ENCODE measurements around the gene VAV2. TPM values are rescaled to one million over a fixed set of nuclear protein-coding genes. Genes with fewer than 3 reads are reported as not detected.

Gene VAV2
- total RNA-seq, 1 donor from 2014 or later = 8.6 TPM

DNA sequence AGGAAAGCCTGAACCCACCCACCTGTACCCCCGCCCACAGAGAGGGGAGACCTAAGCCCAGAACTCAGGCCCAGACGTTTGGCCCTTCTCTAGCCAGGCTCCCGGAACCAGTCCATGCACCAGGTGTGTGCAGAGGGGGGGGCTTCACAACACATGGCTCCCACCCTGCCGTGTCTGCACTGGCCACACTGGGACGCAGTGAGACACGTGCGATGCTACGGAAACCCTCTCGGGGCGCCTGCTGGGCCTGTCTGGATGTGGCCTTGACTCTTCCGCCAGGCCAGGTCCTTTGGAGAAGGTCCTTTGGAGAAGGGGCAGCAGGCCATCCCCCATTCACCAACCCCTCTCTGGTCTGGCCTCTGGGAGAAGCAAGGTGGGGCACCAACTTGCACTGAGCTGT, 195.6 kb downstream of the VAV2 start:
- Mint-ChIP-seq H3K4me3 (ENCODE audit: low read depth) (no peak overlapping the region), H3K4me1 (ENCODE audit: low read depth) (peaks cover 3% of the 10 kb centered on the region), H3K27me3 (ENCODE audit: low read depth) (no peaks in the 10 kb centered on the region), H3K36me3 (ENCODE audit: low read depth) (no peaks in the 10 kb centered on the region), H3K9me3 (no peaks in the 10 kb centered on the region), H3K27ac (no peak overlapping the region)
- intact Hi-C loops (cut with micrococcal nuclease) = no loop called here
- DNase-seq (ENCODE audit: low spot score) = no peak

DNA sequence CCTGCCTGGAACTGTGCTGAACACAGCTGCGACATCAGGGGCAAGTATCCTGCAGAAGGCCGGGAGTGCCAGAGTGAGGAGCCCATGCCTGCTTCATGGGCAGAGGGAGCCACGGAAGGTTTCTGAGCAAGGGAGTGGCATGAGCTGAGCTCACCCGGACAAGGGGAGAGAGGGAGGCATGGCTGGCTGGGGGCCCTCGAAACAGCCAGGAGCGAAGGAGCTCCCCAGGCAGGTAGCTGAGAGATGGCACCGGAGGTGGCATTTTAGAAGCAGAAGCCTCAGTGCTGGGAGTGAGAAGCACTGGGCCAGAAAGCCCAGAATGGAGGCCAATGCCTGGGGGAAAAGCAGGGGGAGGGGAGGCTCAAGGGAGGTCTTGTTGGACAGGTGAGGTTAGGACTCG, 197.1 kb downstream of the VAV2 start:
- H3K9me3 Mint-ChIP-seq = no peaks in the 10 kb centered on the region
- DNase-seq (ENCODE audit: low spot score) = no peak
- no peaks in the 10 kb centered on the region for H3K27me3 Mint-ChIP-seq (ENCODE audit: low read depth)
- H3K4me3 Mint-ChIP-seq (ENCODE audit: low read depth) = no peak overlapping the region
- peaks cover 3% of the 10 kb centered on the region for H3K4me1 Mint-ChIP-seq (ENCODE audit: low read depth)
- intact Hi-C loops (cut with micrococcal nuclease) = no loop called here
- no peak overlapping the region for H3K27ac Mint-ChIP-seq
- no peaks in the 10 kb centered on the region for H3K36me3 Mint-ChIP-seq (ENCODE audit: low read depth)

DNA sequence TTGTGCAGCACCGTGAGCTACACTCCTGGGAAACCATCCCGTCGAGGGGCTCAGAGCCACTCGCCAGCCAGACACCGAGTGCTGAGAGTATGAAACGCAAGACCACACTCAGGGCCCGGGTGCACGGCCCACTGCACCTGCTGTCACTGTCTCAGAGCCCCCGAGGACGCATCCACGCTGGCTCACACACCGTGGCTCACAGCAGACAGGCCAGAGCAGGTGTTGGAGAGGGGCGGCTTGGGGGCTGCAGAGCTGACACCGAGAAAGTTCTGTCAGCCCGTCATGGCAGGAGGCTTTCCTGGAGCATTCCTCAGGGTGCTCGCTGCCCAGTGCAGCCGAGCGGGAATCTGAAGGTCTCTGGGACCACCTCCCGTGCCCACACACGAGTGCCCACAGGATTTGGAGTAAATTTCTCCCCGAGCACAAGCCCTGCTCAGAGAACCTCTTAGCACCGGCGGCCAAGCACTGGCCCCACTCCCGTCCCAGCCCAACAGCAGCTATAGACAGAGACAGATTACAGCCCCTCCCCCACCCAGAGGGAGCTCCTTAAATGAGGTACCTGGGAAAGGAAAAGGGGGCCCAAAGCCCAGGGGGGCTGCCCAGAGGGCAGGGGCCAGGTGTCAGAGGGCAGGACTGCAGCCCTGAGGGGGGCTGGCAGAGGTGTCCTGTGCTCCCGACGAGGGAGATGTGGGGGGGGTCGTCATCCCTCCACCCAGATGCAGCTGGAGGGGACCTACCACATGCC, 197.9 kb downstream of the VAV2 start:
- H3K27ac Mint-ChIP-seq = no peak overlapping the region
- H3K27me3 Mint-ChIP-seq (ENCODE audit: low read depth) = no peaks in the 10 kb centered on the region
- no peak for DNase-seq (ENCODE audit: low spot score)
- intact Hi-C loops (cut with micrococcal nuclease) = loop anchor here (5.0 kb wide), 1 partner anchor 303 kb away; no protein-coding TSS in a partner anchor
- no peaks in the 10 kb centered on the region for H3K9me3 Mint-ChIP-seq
- peaks cover 3% of the 10 kb centered on the region for H3K4me1 Mint-ChIP-seq (ENCODE audit: low read depth)
- H3K4me3 Mint-ChIP-seq (ENCODE audit: low read depth) = no peak overlapping the region
- no peaks in the 10 kb centered on the region for H3K36me3 Mint-ChIP-seq (ENCODE audit: low read depth)

DNA sequence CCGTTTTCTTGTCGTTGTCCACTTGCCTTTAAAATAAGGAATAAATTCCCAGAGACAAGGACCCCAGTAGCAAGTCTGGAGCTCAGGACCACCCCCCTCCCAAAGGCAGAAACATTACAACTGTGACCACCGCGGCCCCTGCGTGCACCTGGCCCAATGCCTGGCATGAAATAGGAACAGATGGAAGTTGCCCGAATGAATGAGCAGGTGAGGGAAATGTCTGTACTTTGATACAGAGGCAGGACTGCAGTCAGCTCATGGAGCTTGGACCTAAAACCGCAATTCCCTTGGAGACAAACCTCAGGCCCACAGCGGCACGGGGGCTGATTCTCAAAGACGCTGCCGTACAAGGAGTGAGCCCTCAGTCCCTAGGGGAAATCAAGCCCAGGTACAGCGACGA, 198.7 kb downstream of the VAV2 start:
- Mint-ChIP-seq H3K4me3 (ENCODE audit: low read depth) (no peak overlapping the region), H3K27ac (no peak overlapping the region), H3K27me3 (ENCODE audit: low read depth) (no peaks in the 10 kb centered on the region), H3K4me1 (ENCODE audit: low read depth) (peaks cover 3% of the 10 kb centered on the region), H3K9me3 (no peaks in the 10 kb centered on the region), H3K36me3 (ENCODE audit: low read depth) (no peaks in the 10 kb centered on the region)
- intact Hi-C loops (cut with micrococcal nuclease) = loop anchor here (5.0 kb wide), 1 partner anchor 304 kb away; no protein-coding TSS in a partner anchor
- no peak for DNase-seq (ENCODE audit: low spot score)

DNA sequence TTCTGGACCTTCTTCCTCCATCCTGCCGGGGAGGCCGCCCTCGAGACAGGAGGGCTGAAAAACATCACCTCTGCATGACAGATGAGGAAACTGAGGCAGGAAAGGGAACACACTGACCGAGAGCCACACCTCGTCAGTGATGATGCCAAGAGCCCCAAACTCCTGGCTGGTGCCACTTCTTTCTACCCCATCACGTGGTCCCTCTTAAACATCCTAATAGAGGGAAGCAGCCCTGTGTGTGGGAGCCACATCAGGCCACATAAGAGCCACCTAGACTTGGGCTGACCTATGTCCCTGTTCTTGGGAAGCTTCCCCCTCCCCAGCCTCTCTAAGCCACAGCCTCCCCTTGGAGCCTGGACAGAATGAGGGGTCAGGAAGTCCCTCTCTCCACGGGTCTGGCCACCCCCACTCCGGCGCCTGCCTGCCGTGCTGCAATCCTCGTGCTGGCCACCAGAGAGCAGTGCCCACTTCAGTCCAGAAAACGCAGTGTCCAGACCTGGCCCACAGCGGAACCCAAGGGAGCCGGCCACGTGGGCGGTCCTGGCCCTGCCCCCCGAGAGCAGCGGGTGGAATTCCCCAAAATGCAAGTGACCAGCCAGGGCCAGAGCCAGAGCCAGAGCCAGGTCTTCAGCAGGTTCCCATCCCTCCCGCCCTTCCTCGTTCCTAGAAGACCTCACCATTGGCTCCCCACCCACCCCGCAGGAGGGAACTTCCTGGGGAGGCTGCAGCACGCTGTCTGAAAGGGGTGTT, 199.2 kb downstream of the VAV2 start:
- no peaks in the 10 kb centered on the region for H3K9me3 Mint-ChIP-seq
- no peaks in the 10 kb centered on the region for H3K36me3 Mint-ChIP-seq (ENCODE audit: low read depth)
- no peaks in the 10 kb centered on the region for H3K27me3 Mint-ChIP-seq (ENCODE audit: low read depth)
- no peak overlapping the region for H3K27ac Mint-ChIP-seq
- intact Hi-C loops (cut with micrococcal nuclease) = loop anchor here (1.0 to 5.0 kb wide), 2 partner anchors 201 to 304 kb away; no protein-coding TSS in a partner anchor
- DNase-seq (ENCODE audit: low spot score) = peak; percentile 34
- peaks cover 3% of the 10 kb centered on the region for H3K4me1 Mint-ChIP-seq (ENCODE audit: low read depth)
- no peak overlapping the region for H3K4me3 Mint-ChIP-seq (ENCODE audit: low read depth)

DNA sequence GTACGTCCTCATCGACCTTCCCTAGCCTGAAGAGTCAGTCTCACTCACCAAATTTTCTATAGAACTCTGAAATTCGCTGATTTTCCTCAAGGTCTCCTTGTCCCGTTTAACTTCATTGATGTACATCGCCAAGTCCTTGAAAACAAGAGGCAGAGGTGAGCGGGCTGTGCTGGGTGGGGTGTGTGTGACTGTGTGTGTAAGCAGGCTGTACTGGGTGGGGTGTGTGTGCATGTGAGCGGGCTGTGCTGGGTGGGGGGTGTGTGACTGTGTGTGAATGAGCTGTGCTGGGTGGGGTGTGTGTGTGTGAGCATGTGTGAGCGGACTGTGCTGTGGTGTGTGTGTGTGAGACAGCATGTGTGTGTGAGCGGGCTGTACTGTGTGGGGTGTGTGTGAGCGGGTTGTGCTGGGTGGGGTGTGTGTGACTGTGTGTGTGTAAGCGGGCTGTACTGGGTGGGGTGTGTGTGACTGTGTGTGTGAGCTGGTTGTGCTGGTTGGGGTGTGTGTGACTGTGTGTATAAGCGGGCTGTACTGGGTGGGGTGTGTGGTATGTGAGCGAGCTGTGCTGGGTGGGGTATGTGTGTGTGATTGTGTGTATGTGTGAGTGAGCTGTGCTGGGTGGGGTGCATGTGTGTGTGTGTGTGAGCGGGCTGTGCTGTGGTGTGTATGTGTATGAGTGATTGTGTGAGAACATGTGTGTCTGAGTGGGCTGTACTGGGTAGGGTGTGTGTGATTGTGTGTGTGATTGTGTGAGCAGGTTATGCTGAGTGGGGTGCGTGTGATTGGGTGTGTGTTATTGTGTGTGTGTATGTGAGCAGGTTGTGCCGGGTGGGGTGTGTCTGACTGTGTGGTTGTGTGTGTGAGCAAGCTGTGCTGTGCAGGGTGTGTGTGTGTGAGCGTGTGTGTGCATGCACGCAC, 200.1 kb downstream of the VAV2 start:
- H3K4me3 Mint-ChIP-seq (ENCODE audit: low read depth) = no peak overlapping the region
- H3K36me3 Mint-ChIP-seq (ENCODE audit: low read depth) = no peaks in the 10 kb centered on the region
- intact Hi-C loops (cut with micrococcal nuclease) = loop anchor here (1.0 to 5.0 kb wide), 2 partner anchors 202 to 305 kb away; no protein-coding TSS in a partner anchor

DNA sequence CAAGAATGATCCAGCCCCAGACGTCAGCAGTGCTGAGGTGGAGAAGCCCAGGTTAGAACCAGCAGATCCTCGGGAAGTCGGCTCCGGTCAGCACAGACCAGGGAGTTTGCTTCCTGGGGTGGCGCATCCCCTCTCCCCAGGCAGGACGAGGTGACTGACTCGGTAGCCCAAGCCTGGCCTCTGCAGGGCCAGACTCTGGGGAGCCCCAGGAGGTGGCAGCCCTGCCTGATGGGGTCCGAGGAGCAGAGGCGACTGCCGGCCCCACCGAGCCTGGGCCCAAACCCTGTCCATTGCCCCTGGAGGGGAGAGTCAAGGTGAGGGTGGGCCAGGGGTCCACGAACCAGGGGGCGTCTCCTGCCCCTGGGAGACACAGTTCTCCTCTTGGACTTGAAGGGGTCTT, 201.1 kb downstream of the VAV2 start:
- Mint-ChIP-seq H3K4me3 (ENCODE audit: low read depth) (no peak overlapping the region), H3K27me3 (ENCODE audit: low read depth) (no peaks in the 10 kb centered on the region), H3K9me3 (no peaks in the 10 kb centered on the region), H3K4me1 (ENCODE audit: low read depth) (peaks cover 4% of the 10 kb centered on the region), H3K27ac (no peak overlapping the region), H3K36me3 (ENCODE audit: low read depth) (no peaks in the 10 kb centered on the region)
- DNase-seq (ENCODE audit: low spot score) = no peak
- intact Hi-C loops (cut with micrococcal nuclease) = loop anchor here (5.0 kb wide), 1 partner anchor 306 kb away; no protein-coding TSS in a partner anchor

More for the DNA sequence above, 200.1 kb downstream of the VAV2 start:
- no peaks in the 10 kb centered on the region for H3K27me3 Mint-ChIP-seq (ENCODE audit: low read depth)
- H3K9me3 Mint-ChIP-seq = no peaks in the 10 kb centered on the region
- no peak for DNase-seq (ENCODE audit: low spot score)
- peaks cover 3% of the 10 kb centered on the region for H3K4me1 Mint-ChIP-seq (ENCODE audit: low read depth)
- H3K27ac Mint-ChIP-seq = no peak overlapping the region

- Mint-ChIP-seq H3K27me3 (ENCODE audit: low read depth) (no peaks in the 10 kb centered on the region), H3K4me3 (ENCODE audit: low read depth) (no peak overlapping the region), H3K36me3 (ENCODE audit: low read depth) (no peaks in the 10 kb centered on the region), H3K9me3 (no peaks in the 10 kb centered on the region), H3K4me1 (ENCODE audit: low read depth) (peaks cover 4% of the 10 kb centered on the region), H3K27ac (no peak overlapping the region)
- DNase-seq (ENCODE audit: low spot score) = no peak
- intact Hi-C loops (cut with micrococcal nuclease) = loop anchor here (5.0 kb wide), 1 partner anchor 308 kb away; no protein-coding TSS in a partner anchor
These were observed 202.3 kb downstream of the VAV2 start for GRCh38 chr9:133789778-133790177.

DNA sequence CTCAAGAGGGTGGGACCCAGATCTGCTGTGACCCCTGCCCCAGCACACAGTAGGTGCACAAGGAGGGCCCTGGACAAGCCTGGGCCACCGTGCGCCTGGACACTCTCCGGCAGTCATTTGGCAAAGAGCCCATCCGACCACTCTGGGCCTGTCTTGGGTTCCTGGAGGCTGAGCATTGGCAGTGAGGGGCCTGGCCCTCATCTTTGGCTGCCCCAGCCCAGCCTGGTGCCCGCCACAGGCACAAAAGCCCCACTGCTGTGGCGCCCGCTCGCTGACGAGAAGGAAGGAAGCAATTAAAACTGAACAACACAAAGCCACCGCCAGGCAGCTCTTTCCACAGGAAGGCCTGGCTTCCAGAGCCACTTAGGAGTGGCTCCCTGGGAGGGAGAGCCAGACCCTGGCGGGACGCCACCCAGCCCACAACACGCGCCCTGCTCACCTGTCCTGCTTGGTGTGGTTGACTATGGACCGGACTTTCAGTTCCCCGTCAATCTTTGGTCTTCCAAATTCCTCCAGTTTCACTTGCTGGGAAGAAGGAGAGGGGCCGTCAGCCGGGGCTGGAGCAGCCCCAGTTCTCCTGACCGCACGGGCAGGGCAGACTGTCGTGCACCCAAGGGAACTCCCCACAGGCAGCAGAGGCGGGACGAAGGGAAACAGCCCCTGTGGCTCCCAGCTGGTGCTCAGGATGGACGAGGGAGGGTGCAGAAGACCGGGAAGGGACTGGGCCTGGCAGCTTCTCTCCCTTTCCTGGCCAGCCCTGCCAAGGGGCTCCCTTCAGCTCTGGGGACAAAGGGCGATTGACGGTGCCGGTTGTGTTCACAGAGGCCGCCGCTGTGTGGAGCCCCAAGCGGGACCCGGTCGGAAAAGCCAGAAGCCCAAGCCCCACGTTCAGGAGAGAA, 203.1 kb downstream of the VAV2 start:
- no peaks in the 10 kb centered on the region for H3K27me3 Mint-ChIP-seq (ENCODE audit: low read depth)
- no peaks in the 10 kb centered on the region for H3K36me3 Mint-ChIP-seq (ENCODE audit: low read depth)
- H3K27ac Mint-ChIP-seq = no peak overlapping the region
- no peak for DNase-seq (ENCODE audit: low spot score)
- no peak overlapping the region for H3K4me3 Mint-ChIP-seq (ENCODE audit: low read depth)
- peaks cover 4% of the 10 kb centered on the region for H3K4me1 Mint-ChIP-seq (ENCODE audit: low read depth)
- intact Hi-C loops (cut with micrococcal nuclease) = no loop called here
- H3K9me3 Mint-ChIP-seq = no peaks in the 10 kb centered on the region

DNA sequence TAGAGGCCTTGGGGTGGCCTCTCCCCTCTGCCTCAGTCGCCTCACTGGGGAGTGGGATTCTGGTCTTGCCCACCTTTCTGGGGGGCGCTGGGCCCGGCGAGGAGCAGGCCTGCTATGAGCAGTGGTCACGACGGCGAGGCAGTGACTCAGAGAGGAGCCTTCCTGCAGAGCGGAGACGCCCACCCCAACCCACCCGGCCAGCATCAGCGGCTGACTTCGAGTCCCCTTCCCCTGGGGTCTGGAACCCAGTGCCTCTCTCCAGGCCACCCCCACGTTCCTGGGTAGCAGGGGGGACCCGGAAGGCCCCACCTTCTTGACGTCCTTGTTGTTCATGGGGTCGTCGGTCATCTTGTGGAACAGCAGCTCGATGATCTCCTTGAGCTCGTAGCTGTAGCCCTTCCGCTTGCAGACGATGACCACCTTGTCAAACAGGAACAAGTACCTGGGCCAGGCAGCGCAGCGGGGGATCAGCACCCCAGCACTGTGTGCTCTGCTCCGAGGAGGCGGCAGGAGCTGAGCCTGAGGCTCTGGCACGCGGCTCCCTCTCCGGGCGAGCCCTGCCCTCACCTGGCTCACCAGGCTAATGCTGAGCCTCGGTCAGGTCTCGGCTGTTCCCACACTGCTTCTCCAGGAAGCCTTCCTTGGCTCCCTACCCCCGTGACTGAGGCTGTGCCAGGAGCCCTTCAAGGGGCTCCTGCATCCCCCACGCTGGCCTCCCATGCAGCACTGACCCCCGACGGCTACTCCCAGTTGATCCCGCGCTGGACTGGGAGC, 203.9 kb downstream of the VAV2 start:
- no peaks in the 10 kb centered on the region for H3K36me3 Mint-ChIP-seq (ENCODE audit: low read depth)
- DNase-seq (ENCODE audit: low spot score) = no peak
- no peaks in the 10 kb centered on the region for H3K9me3 Mint-ChIP-seq
- peaks cover 2% of the 10 kb centered on the region for H3K4me1 Mint-ChIP-seq (ENCODE audit: low read depth)
- no peak overlapping the region for H3K4me3 Mint-ChIP-seq (ENCODE audit: low read depth)
- no peaks in the 10 kb centered on the region for H3K27me3 Mint-ChIP-seq (ENCODE audit: low read depth)
- no peak overlapping the region for H3K27ac Mint-ChIP-seq
- intact Hi-C loops (cut with micrococcal nuclease) = no loop called here

- intact Hi-C loops (cut with micrococcal nuclease) = no loop called here
- Mint-ChIP-seq H3K27ac (no peak overlapping the region), H3K4me3 (ENCODE audit: low read depth) (no peak overlapping the region), H3K9me3 (no peaks in the 10 kb centered on the region), H3K36me3 (ENCODE audit: low read depth) (no peaks in the 10 kb centered on the region), H3K4me1 (ENCODE audit: low read depth) (peaks cover 2% of the 10 kb centered on the region), H3K27me3 (ENCODE audit: low read depth) (no peaks in the 10 kb centered on the region)
- no peak for DNase-seq (ENCODE audit: low spot score)
These were observed 204.4 kb downstream of the VAV2 start for GRCh38 chr9:133787754-133788025.
